HepG2 (cell line): Measurements from ENCODE around the gene FALEC. TPM values are rescaled to one million over a fixed set of nuclear protein-coding genes. Genes with fewer than 3 reads are reported as not detected.

Experiments used
- ATAC-seq: fragments of 200-7000 bp; cut with Tn5 transposase; 3 replicates; pipeline ENCODE4 v1.9.1; 2020; ENCODE audit warnings: mild to moderate bottlenecking, moderate library complexity
- BruUV-seq: library from RNA; stranded (reverse); fragments of 400-500 nt; replicated peaks from 2 replicates; lab custom pipeline; 2021; lab: Mats Ljungman, UMichigan
- CTCF ChIA-PET: fragments of 300-600 bp; formaldehyde crosslinking; extraction: SDS; loops from one replicate; lab custom pipeline; 2021; ENCODE audit warnings: low total read pairs, inconsistent platforms, low intra/inter-chr PET ratio; lab: Yijun Ruan, JAX
- POLR2A ChIA-PET: fragments of 350-600 bp; sonication (Branson Sonifier 250); formaldehyde crosslinking; loops from one replicate; lab custom pipeline; 2020; ENCODE audit warnings: antibody characterized with exemption, inconsistent platforms; lab: Yijun Ruan, JAX
- DNase-seq: peaks from one replicate; pipeline ENCODE4 v3.0.0-alpha.2; 2015; ENCODE audit warnings: low spot score
- FAIRE-seq: peaks from 3 replicates; lab custom pipeline; 2011; peaks lifted over from hg19 to GRCh38; lab: Jason Lieb, UNC
- H2AFZ ChIP-seq: one replicate; pipeline ENCODE4 v1.6.1; 2011; ENCODE audit warnings: low read length, inconsistent platforms
- H3K27ac ChIP-seq: fragments of 300-600 bp; 3 replicates; pipeline ENCODE4 v1.8.0; 2011; ENCODE audit warnings: mixed run types, mild to moderate bottlenecking, mixed read lengths, low read length, inconsistent platforms; ENCODE audit not compliant: insufficient read depth; ENCODE audit errors: extremely low read length
- H3K27me3 ChIP-seq, 2 experiments: fragments of 200-600 bp in 1 of 2; 2 replicates in 1 of 2; 3 replicates in 1 of 2; pipeline versions ENCODE4 v1.6.0 to v1.8.0; 2011; ENCODE audit warnings: low read length in 2 of 2, mild to moderate bottlenecking in 2 of 2, moderate library complexity in 2 of 2, inconsistent platforms in 1 of 2; ENCODE audit not compliant: insufficient read depth in 2 of 2, control insufficient read depth in 1 of 2
- H3K36me3 ChIP-seq, 2 experiments: fragments of 200-600 bp in 1 of 2; replicated peaks in 1 of 2; 2 replicates in 1 of 2; 3 replicates in 1 of 2; pipeline versions ENCODE4 v1.5.1 to v1.8.0; 2011; ENCODE audit warnings: low read length in 2 of 2, inconsistent platforms in 1 of 2; ENCODE audit not compliant: insufficient read depth in 2 of 2, control insufficient read depth in 1 of 2
- H3K4me1 ChIP-seq: 2 replicates; pipeline ENCODE4 v1.5.1; 2012; ENCODE audit warnings: low read length, inconsistent platforms; ENCODE audit not compliant: insufficient read depth
- H3K4me2 ChIP-seq: 2 replicates; pipeline ENCODE4 v1.6.0; 2011; ENCODE audit warnings: low read depth, low read length, inconsistent platforms
- H3K4me3 ChIP-seq, 3 experiments: fragments of 200-600 bp in 1 of 3; sonication (generic), shearing (Covaris generic) in 1 of 3; replicated peaks in 1 of 3; 2 replicates each; pipeline ENCODE4 v1.5.1; 2011 to 2016; ENCODE audit warnings: low read length in 3 of 3, inconsistent platforms in 2 of 3, low read depth in 2 of 3, mild to moderate bottlenecking in 2 of 3, control low read depth in 1 of 3, mixed read lengths in 1 of 3; ENCODE audit not compliant: insufficient read depth in 1 of 3
- H3K79me2 ChIP-seq: one replicate; pipeline ENCODE4 v1.6.1; 2011; ENCODE audit warnings: low read length, inconsistent platforms; ENCODE audit not compliant: insufficient read depth
- H3K9ac ChIP-seq: 2 replicates; pipeline ENCODE4 v1.6.0; 2011; ENCODE audit warnings: mild to moderate bottlenecking, low read depth, low read length, inconsistent platforms; ENCODE audit not compliant: insufficient read depth
- H3K9me3 ChIP-seq: 2 replicates; pipeline ENCODE4 v1.5.1; 2012; ENCODE audit warnings: mild to moderate bottlenecking, low read length
- H4K20me1 ChIP-seq: 2 replicates; pipeline ENCODE4 v1.6.0; 2011; ENCODE audit warnings: inconsistent platforms, mild to moderate bottlenecking, low read length, moderate library complexity; ENCODE audit not compliant: insufficient read depth
- CBX2 ChIP-seq, 2 experiments: fragments of 200-600 bp in 1 of 2; sonication (generic); formaldehyde crosslinking in 1 of 2; IDR thresholded peaks; 2 replicates each; pipeline versions ENCODE4 v1.7.0 to v1.8.1; 2018 to 2022; ENCODE audit warnings: low read depth in 2 of 2, low read length in 1 of 2, mild to moderate bottlenecking in 1 of 2, missing genetic modification reagents in 1 of 2
- TEAD3 ChIP-seq: optimal IDR thresholded peaks from 2 replicates; pipeline ENCODE3; 2016; ENCODE audit warnings: borderline replicate concordance
- ZNF792 ChIP-seq: IDR thresholded peaks from 2 replicates; pipeline ENCODE4 v1.6.1; 2016
- WGBS: methylation state at CpG from one replicate; pipeline ENCODE4 v1.1.6; 2017; ENCODE audit warnings: low lambda C conversion rate; 5-methylcytosine and 5-hydroxymethylcytosine counted together
- in situ Hi-C: cut with HindIII; loops from 2 replicates; pipeline ENCODE4 v1.10.0; 2017; ENCODE audit warnings: low pct_unique_long_range_greater_than_20kb; ENCODE audit not compliant: extremely low pct_ligation_motif_present
- intact Hi-C: fragments of 100-400 bp; cut with micrococcal nuclease; formaldehyde crosslinking; loops from one replicate; pipeline ENCODE4 v1.10.0; 2022; ENCODE audit not compliant: unreplicated experiment
- polyA plus RNA-seq, 8 experiments: library from polyadenylated mRNA; depleted of rRNA in 3 of 8; stranded (reverse) in 7 of 8; unstranded in 1 of 8; fragments of >200 nt; fragmentation: Illumina TruSeq in 4 of 8; extraction: Trizol in 4 of 8; gene quantifications; 2 replicates each; pipeline versions ENCODE4 v1.2.1 to v1.2.3, GENCODE V29; 2011 to 2016; ENCODE audit warnings: low read depth in 4 of 8, missing spikeins in 1 of 8, mixed read lengths in 1 of 8; ENCODE audit not compliant: insufficient read depth in 1 of 8
- total RNA-seq, 5 experiments: library from RNA; depleted of rRNA; stranded (reverse); fragments of >200 nt; fragmentation: Illumina TruSeq; extraction: Trizol; gene quantifications; 2 replicates each; pipeline ENCODE4 v1.2.3, GENCODE V29; 2016; ENCODE audit warnings: low read depth in 1 of 5

The FALEC gene
- total and polyA plus RNA-seq, 2 of the 13 experiments (the other 11 are each of a cell fraction or from before 2014, with no cell fraction given) = 0.33 to 0.71 TPM

DNA sequence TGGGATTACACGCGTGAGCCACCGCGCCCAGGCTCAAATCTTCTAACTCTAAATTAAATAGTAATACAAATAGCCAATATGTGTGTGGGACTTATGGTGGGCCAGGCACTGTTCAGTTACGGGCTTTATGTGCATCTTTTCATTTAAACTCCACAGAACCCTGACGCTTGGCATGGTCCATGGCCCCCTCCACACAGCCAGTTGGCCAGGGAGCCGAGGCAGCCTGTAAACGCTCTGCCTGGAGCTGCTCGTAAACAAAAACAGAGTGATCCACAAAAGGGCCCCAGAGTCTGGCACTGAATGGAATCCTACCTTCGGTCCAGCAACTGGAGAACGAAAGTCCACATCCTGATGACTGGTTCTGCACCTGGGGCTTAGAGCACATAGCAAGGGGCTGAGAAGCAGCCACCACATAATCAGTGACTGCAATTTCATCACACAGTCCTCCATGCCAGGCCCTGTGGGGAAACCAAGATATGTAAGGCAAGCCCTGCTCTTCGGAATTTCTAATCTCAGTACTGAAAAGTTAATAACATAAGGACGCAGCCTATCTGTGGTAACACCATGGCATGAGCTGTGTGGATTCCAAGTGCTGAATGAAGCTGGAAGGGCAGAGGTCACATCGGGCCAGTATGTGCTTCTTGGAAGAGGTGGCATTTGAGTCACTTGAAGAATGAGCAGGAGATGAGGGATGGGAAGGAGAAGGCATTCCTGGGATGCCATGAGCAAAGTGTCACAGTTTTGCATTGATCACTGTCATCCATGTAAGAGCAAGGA lies 20.1 kb downstream of the FALEC start:
- in situ Hi-C loops (loop anchor here (10.0 kb wide), 1 partner anchor 281 kb away; the partner anchor contains the start of gene CA14), intact Hi-C loops (no loop called here)
- TF ChIP-seq CBX2 (IDR thresholded peaks at IDR 0.05; ENCODE audit: low read depth, low read length) = no peak
- no peak for TF ChIP-seq CBX2 (CRISPR knock-in tag; IDR thresholded peaks at IDR 0.05; ENCODE audit: low read depth)
- peak; percentile 80 for TF ChIP-seq TEAD3 (CRISPR knock-in tag)
- CTCF ChIA-PET = no interaction called here
- Histone ChIP-seq H3K36me3 (no peaks in the 10 kb centered on the region), H4K20me1 (no peaks in the 10 kb centered on the region), H3K9ac (no peak overlapping the region), H3K4me2 (0 out of 2 replicates have a peak overlapping the region, but pooled peaks have one; percentile 10), H3K4me3 (no peak overlapping the region), H3K27me3 (no peaks in the 10 kb centered on the region; a peak in 1 of 5 replicates), H3K79me2 (no peaks in the 10 kb centered on the region), H3K27ac (peak overlapping the region; percentile 7), H3K9me3 (no peaks in the 10 kb centered on the region), H3K4me1 (peaks cover 84% of the 10 kb centered on the region), H2AFZ (no peak overlapping the region)
- ATAC-seq (no peak), FAIRE-seq (no peak), DNase-seq (no peak)
- BruUV-seq = no TSS peak
- POLR2A ChIA-PET = interaction anchor here (2.4 kb wide), 1 partner anchor 26 kb away, joined by 10 read pairs; no protein-coding TSS in a partner anchor
- WGBS = 65% methylated on average over 12 of the region's 14 CpGs

DNA sequence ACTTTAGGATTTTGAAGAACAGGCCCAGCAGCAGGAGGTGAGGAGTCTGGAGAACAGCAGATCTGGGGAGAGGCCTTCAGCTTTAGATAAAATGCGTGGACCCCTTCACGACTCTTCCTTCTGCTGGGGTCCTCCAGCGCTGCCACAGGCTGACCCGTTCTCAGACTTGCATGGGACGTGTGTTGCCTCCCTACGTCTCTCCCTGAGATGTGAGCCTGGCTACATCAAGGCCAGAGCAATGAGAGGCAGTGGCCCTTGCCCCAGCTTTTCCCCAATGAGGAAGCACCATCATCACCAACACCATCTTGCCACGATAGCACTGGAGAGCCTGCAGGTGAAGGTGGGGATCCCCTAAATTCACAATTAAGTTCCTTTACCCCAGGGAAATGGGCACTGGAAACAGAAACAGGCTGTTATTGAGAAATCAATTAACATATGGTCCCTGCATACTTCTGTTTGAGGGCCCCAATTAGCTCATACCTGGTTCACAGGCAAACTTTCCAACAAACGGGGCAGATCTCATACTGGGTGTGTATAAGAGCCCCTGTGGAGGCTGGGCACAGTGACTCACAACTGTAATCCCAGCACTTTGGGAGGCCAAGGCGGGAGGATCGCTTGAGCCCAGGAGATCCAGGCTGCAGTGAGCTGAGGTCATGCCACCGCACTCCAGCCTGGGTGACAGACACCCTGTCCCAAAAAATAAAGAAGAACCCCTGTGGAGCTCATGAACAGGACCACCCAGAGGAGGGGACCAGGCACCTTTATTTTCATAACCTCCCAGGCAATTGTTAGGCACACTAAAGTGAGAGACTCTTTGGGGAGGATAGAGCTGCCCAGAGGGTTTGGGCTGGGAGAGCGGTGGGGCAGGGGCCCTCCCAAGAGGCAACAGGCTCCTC lies 21.5 kb downstream of the FALEC start:
- TF ChIP-seq ZNF792 = no peak
- Histone ChIP-seq H3K4me3 (no peak overlapping the region), H3K4me2 (peak overlapping the region; percentile 53; the same call in 1 of the 2 replicates), H3K9ac (no peak overlapping the region), H3K27me3 (no peaks in the 10 kb centered on the region; a peak in 1 of 5 replicates), H3K9me3 (no peaks in the 10 kb centered on the region), H3K36me3 (no peaks in the 10 kb centered on the region), H3K4me1 (peaks cover 71% of the 10 kb centered on the region), H3K27ac (no peak overlapping the region), H2AFZ (no peak overlapping the region), H3K79me2 (no peaks in the 10 kb centered on the region), H4K20me1 (no peaks in the 10 kb centered on the region)
- in situ Hi-C loops (loop anchor here (10.0 kb wide), 1 partner anchor 282 kb away; the partner anchor contains the start of gene CA14), intact Hi-C loops (no loop called here)
- no peak for FAIRE-seq
- ATAC-seq = no peak
- no TSS peak for BruUV-seq
- WGBS = 66% methylated on average over 11 of the region's 12 CpGs
- ChIA-PET CTCF (no interaction called here), POLR2A (interaction anchor here (0.9 to 2.4 kb wide), 3 partner anchors 13 to 25 kb away, joined by 3 to 10 read pairs (median 6); partner anchors contain the start of genes ADAMTSL4 and FALEC)
- DNase-seq = no peak
